GM21619 (cell line): ENCODE data around the gene STAT5B.
"Not testable (repeated sequence)": the region's sequence is repeated elsewhere in the genome, so short reads cannot be mapped to it uniquely, and the experiment has no call there.

Experiments
- ATAC-seq: cut with Tn5 transposase; IDR thresholded peaks from one replicate; pipeline ENCODE4 v1.9.1; 2021; ENCODE audit not compliant: unreplicated experiment

STAT5B gene

DNA sequence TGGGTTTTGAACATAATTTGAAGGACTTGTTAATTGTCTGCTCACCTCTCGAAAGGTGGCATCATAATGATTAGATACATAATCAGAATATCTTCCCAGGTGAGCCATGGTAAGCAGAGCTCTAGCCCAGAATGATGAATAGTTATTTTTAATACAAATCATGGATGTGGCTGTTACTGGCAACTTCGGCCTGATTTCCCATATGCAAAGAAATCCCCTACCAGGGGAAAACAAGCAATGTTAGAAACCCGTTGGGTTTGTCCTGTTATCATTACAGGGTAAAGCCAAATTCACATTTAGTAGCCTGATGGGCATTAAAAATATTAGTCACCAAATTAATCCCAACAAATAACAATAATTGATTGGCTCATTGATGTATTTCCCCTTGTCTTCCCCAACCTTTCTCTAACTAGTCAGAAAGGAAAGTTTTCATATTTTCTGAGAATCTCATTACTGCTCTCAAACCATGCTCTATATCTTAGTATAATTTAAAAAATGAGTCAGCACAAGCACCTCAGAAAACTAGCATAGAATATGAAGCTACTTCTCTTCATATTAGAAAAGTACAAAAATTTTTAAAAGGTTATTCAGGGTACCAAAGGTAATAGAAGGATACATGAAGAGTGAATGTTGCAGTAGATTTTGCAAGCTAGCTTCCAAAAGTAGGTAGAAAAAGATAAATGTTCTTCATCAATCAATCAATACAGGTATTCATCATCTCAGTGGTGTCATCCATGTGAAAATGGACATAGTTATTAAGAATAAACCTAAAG is 5.0 kb downstream of the STAT5B start:
- ATAC-seq: no peak

- ATAC-seq: no peak
These were observed 5.6 kb downstream of the STAT5B start for GRCh38 chr17:42270596-42270995.

GRCh38 chr17:42270170-42270535 is 6.0 kb downstream of the STAT5B start:
- no peak for ATAC-seq

DNA sequence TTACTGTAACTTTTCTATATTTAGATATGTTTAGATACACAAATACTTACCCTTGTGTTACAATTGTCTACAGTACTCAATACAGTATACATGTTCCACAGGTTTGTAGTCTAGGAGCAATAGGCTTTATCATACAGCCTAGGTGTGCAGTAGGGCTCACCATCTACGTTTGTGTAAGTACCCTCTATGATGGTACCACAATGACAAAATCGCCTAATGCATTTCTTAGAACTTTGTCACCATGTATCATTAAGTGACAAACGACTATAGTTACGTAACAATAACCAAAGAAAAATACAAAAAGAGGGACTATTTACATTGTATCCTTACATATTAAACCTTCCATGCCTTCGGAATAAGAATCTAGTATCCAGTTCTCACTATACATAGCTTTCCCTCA is 8.0 kb downstream of the STAT5B start:
- no peak for ATAC-seq

GRCh38 chr17:42266918-42267766 is 9.0 kb downstream of the STAT5B start:
- no peak for ATAC-seq

GRCh38 chr17:42266462-42266861 is 9.7 kb downstream of the STAT5B start:
- ATAC-seq: no peak

GRCh38 chr17:42264366-42264765 is 11.8 kb downstream of the STAT5B start:
- ATAC-seq: not testable (repeated sequence)

DNA sequence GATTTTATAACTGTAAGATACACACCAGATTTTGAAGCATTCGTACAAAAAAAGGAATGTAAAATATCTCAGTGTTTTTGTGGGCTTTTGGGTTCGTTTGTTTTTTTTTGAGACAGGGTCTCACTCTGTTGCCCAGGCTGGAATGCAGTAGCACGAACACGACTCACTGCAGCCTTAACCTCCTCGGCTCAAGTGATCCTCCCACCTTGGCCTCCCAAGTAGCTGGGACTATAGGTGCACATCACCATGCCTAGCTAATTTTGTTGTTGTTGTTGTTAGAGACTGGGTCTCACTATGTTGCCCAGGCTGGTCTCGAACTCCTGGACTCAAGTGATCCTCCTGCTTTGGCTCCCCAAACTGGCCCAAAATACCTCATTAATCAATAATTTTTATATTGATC is 15.9 kb downstream of the STAT5B start:
- ATAC-seq: no peak

- ATAC-seq: no peak
These were observed 20.7 kb downstream of the STAT5B start for GRCh38 chr17:42255445-42255844.

- ATAC-seq: no peak
These were observed 22.6 kb downstream of the STAT5B start for GRCh38 chr17:42253578-42253977.

DNA sequence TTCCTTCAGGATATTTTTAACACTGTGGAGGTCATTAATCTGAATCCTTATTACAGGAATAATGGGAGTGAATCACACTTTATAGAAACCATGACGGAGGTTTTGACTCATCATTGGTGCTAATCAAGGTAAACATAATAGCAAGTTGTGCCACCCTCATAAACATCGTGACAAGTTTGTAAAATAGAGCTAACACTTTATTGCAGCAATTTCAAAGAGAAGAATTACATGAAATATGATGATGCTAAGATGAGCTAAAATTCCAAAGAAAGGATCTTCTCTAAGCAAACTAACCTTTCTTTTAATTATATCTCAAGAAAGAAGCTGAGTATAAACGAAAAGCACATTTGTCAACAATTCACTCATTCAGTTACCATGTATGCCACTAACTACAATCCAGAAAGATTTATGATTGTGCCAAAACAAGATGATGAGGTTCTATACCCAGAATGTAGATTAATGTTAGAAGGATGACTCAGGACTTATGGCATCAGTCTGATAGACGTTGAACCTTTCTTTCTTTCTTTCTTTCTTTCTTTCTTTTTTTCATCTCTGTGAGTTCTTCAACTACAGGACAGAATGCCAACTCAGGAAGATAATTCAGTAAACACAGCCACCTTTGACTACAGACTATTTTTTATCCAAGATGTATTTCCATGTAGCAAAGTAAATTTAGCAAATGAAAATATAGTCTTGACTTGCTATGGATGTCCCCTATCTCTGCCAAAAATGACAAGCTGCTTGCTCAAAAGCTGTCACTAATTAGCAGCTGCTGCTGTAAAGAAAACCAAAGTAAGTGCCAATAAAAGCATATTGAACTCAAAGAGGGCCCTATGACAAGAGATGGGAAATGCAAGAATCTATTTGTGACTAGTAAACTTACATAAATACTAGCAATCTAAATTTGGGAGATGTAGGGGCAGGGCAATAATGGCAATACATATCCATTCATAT is 23.3 kb downstream of the STAT5B start:
- ATAC-seq: no peak

- ATAC-seq: no peak
These were observed 25.1 kb downstream of the STAT5B start for GRCh38 chr17:42251115-42251514.

- no peak for ATAC-seq
These were observed 26.3 kb downstream of the STAT5B start for GRCh38 chr17:42249681-42250446.

DNA sequence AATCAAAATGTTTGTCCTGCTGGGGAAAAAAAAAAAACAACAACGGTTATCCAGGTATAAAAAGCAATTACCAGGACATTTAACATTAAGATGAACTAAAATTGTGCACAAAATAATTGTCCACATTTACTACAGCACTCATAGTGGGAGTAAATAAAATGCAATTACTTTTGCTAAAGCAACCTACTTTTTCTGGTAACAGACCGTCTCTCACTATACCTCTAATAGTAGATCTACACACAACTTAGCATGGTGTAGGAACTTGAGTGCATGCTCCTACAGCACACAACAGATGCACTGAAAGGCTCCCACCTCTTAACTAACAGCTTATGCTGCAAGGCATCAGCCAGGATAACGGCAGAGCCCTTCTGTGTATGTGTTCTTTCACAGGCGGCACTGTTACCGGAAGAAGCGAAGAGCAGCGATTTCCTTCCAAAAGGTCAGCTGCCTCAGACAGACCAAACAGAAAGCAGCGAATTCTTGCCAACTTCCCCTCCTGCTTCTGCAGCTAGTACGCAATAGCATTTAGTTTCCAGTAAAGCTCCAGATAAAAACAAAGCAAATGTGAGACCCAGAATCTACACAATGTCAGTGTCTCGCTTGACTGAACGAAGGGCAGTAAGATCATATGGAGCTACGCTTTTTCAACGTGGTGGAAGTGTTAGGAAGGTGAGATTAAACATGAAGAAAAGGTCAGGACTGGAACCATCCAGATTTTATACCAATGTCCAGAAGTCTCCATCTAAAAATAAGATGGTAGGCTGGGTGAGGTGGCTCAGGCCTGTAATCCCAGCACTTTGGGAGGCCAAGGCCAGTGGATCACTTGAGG is 27.6 kb downstream of the STAT5B start:
- ATAC-seq: peak; percentile 80

DNA sequence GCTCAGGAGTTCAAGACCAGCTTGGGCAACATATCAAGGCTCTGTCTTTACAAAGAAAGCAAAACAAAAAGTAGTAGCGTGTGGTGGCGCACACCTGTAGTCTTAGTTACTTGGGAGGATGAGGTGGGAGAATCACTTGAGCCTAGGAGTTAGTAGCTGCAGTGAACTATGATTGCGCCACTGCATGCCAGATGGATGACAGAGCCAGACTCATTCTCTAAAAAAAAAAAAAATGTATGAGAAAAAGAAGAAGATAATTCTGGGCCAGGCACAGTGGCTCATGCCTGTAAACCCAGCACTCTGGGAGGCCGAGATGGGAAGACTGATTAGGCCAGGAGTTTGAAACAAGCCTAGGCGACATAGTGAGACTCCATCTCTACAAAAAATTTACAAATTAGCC is 28.5 kb downstream of the STAT5B start:
- ATAC-seq: no peak

- no peak for ATAC-seq
These were observed 29.7 kb downstream of the STAT5B start for GRCh38 chr17:42246515-42246914.

DNA sequence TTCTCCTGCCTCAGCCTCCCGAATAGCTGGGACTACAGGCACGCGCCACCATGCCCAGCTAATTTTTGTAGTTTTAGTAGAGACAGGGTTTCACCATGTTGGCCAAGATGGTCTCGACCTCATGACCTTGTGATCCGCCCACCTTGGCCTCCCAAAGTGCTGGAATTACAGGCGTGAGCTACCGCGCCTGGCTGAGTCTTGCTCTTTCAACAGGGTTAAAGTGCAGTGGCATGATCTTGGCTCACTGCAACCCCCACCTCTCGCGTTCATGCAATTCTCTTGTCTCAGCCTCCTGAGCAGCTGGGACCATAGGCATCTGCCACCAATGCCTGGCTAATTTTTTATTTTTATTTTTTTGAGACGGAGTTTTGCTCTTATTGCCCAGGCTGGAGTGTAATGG is 31.0 kb downstream of the STAT5B start:
- ATAC-seq: not testable (repeated sequence)

DNA sequence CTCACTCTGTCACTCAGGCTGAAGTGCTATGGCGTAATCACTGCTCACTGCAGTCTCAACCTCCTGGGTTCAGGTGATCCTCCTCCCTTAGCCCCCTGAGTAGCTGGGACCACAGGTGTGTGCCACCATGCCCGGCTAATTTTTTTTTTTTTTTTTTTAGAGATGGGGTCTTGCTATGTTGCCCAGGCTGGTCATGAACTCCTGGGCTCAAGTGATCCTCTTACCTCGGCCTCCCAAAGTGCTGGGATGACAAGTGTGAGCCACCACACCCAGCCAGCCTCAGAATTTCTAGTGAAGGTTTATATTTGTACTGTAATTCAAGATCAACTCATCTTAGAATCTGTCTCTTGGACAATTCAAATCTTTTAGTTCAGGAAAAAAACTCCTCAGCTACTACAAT is 32.1 kb downstream of the STAT5B start:
- ATAC-seq: not testable (repeated sequence)

DNA sequence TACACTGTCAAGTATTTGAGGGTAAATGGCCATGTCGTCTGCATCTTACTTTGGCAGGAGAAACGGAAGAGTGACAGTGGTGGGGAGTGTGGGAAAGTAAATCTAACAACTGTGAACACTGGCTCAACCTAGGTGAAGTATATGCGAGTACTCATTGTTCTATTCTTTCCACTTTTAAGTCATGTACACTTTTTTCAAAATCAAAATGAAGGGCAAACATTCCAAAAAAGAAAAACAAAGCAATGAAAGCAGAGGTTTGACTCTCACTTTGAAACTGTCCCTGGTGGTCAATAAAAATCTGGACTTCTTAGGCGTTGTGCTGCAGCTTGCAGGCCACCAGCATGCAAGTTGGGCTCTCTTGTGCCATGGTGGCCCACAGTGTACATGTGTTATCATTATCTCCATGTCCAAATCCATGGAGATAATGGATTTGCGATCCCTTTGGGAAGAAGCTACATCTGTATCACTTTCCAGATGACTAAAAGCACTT is 32.7 kb downstream of the STAT5B start:
- ATAC-seq: no peak
